ENCODE data around the gene GAPDH. TPM values are rescaled to one million over a fixed set of nuclear protein-coding genes. Genes with fewer than 3 reads are reported as not detected.
A peak's percentile ranks its signal among the peaks of the same experiment; 100 is the strongest.

GAPDH gene
- total RNA-seq, 1 experiment from 2014 or later: 7,155 TPM

DNA sequence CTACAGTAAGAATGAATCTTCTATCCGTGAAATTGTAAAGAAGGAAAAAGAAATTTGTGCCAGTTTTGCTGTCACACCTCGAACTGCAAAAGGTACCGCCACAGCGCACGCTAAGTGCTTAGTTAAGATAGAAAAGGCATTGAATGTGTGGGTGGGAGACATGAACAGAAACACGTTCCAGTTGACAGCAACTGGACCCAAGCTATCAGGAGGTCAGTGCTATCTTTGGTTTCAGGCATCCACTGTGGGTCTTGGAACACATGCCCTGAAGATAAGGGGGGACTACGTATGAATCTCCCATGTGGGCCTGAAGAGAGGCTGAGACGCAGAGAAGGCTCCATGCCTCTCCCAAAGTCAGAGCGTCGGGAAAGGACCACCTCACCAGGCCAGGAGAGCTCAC lies 11.7 kb downstream of the GAPDH start:
- H3K9me3 ChIP-seq (replicated peaks): no peaks in the 10 kb centered on the region
- H3K27me3 ChIP-seq (replicated peaks): no peaks in the 10 kb centered on the region
- no peak overlapping the region for H3K4me3 ChIP-seq
- H3K36me3 ChIP-seq: peaks cover 81% of the 10 kb centered on the region
- DNase-seq (ENCODE audit: low read depth in 1 of 2, low spot score in 2 of 2): no peak
- no peak overlapping the region for H3K27ac ChIP-seq
- peaks cover 41% of the 10 kb centered on the region for H3K4me1 ChIP-seq (replicated peaks)

DNA sequence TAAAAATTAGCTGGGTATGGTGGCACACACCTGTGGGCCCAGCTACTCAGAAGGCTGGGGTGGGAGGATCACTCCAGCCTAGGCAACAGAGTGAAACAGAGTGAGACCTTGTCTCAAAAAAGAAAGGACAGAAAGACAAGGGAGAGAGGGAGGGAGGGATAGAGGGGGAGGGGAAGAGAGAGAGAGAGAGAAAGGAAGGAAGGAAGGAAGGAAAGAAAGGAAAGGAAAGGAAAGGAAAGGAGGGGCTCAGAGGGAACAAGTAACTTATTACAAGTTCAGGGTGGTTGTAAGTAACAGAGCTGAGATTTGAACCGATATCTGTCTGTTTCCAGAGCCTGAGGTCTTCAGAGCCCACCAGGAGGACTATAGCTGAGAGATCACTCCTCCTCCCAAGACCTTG lies 13.2 kb downstream of the GAPDH start:
- H3K4me3 ChIP-seq: no peak overlapping the region
- peak overlapping the region; percentile 49 for H3K27ac ChIP-seq
- no peak for DNase-seq (ENCODE audit: low read depth in 1 of 2, low spot score in 2 of 2)
- H3K27me3 ChIP-seq (replicated peaks): no peaks in the 10 kb centered on the region
- peaks cover 53% of the 10 kb centered on the region for H3K4me1 ChIP-seq (replicated peaks)
- no peaks in the 10 kb centered on the region for H3K9me3 ChIP-seq (replicated peaks)
- H3K36me3 ChIP-seq: peaks cover 81% of the 10 kb centered on the region

DNA sequence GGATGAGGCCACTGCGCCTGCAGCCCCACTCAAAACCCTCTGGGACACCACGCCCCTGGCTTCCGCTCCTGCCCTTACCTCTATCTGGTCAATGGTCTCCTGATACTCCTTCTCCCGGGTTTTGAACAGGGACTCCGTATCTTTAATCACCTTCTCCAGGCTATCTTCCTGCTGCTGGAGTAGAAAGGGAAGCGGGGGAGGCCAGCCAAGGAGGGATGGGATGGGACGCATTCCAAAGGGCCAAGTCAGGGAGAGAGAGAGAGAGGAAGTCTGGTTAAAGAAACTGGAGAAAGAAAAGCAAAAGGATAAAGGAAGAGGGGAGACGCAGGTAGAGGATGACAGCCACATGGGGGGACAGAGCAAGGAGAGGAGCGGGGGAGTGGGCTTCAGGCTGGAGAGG lies 13.7 kb downstream of the GAPDH start:
- no peaks in the 10 kb centered on the region for H3K9me3 ChIP-seq (replicated peaks)
- peaks cover 77% of the 10 kb centered on the region for H3K36me3 ChIP-seq
- peak overlapping the region; percentile 49 for H3K27ac ChIP-seq
- peak; percentile 78 to 84 for DNase-seq (ENCODE audit: low read depth in 1 of 2, low spot score in 2 of 2)
- H3K4me3 ChIP-seq: no peak overlapping the region
- no peaks in the 10 kb centered on the region for H3K27me3 ChIP-seq (replicated peaks)
- peaks cover 57% of the 10 kb centered on the region for H3K4me1 ChIP-seq (replicated peaks)

DNA sequence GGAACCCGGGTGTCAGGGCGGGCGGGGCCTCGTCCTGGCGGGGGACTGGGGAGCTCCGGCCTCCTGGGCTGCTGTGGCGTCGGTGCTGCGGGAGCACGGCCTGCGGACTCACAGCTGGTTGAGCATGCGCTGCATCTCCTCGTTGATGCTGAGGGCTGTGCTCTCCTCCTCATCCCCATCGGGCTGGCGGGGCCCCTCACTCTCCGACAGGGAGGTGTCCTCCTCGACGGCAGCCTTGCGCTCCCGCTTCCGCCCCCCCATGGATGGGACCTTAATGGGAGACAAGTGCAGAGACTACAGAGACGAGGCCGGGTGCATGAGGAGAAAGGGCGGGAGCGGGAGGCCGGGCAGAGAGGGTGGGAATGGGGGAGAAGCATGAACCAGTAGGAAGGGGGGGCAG lies 14.2 kb downstream of the GAPDH start:
- H3K27me3 ChIP-seq (replicated peaks): no peaks in the 10 kb centered on the region
- DNase-seq (ENCODE audit: low read depth in 1 of 2, low spot score in 2 of 2): no peak
- no peak overlapping the region for H3K4me3 ChIP-seq
- H3K9me3 ChIP-seq (replicated peaks): no peaks in the 10 kb centered on the region
- peaks cover 62% of the 10 kb centered on the region for H3K4me1 ChIP-seq (replicated peaks)
- H3K36me3 ChIP-seq: peaks cover 74% of the 10 kb centered on the region
- peak overlapping the region; percentile 49 for H3K27ac ChIP-seq

DNA sequence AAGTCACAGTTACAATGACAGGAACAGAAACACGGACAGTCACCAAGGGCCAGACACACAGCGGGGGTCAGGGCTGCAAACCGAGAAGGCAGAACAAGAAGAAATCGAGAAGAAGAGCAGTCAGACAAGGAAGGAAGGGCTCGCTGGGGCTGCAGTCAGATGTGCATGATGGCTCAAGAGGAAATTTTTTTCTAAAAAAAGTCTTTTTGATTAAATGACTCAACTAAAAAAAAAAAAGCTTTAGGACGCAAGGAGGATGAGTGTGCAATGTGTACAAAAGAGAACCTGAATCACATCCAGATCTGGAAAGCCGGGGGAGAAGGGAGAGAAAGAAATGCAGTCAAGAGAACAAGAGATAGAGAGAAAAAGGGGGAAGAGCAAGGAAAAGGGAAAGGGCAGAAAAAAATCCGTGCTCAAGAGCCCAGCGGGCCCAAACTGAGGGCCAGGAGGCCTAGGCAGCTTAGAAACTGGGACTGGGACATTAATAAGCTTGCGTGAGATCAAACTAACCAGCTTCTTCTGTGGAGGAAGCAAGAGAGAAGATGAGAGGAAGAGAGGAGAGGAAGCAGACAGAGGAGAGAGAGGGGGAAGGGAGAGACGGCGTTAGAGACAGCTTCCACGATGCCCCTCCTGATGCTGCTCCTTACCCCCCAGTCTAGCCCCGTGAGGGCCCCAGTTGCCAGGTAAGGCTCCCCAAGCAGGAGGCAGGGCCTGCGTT lies 14.8 kb downstream of the GAPDH start:
- Histone ChIP-seq H3K9me3 (replicated peaks) (no peaks in the 10 kb centered on the region), H3K36me3 (peaks cover 73% of the 10 kb centered on the region), H3K4me3 (no peak overlapping the region), H3K27ac (peak overlapping the region; percentile 49), H3K4me1 (replicated peaks) (peaks cover 68% of the 10 kb centered on the region), H3K27me3 (replicated peaks) (no peaks in the 10 kb centered on the region)
- peak in 1 of 2 experiments; percentile 63 for DNase-seq (ENCODE audit: low read depth in 1 of 2, low spot score in 2 of 2)

- H3K36me3 ChIP-seq: peaks cover 67% of the 10 kb centered on the region
- DNase-seq (ENCODE audit: low read depth in 1 of 2, low spot score in 2 of 2): no peak
- peak overlapping the region; percentile 49 for H3K27ac ChIP-seq
- H3K9me3 ChIP-seq (replicated peaks): no peaks in the 10 kb centered on the region
- peaks cover 74% of the 10 kb centered on the region for H3K4me1 ChIP-seq (replicated peaks)
- no peak overlapping the region for H3K4me3 ChIP-seq
- no peaks in the 10 kb centered on the region for H3K27me3 ChIP-seq (replicated peaks)
Measured at GRCh38 chr12:6549684-6550151, 15.4 kb downstream of the GAPDH start.

- DNase-seq (ENCODE audit: low read depth in 1 of 2, low spot score in 2 of 2): no peak
- peaks cover 64% of the 10 kb centered on the region for H3K36me3 ChIP-seq
- peaks cover 82% of the 10 kb centered on the region for H3K4me1 ChIP-seq (replicated peaks)
- no peak overlapping the region for H3K27ac ChIP-seq
- H3K4me3 ChIP-seq: no peak overlapping the region
- H3K9me3 ChIP-seq (replicated peaks): no peaks in the 10 kb centered on the region
- no peaks in the 10 kb centered on the region for H3K27me3 ChIP-seq (replicated peaks)
Measured at GRCh38 chr12:6550294-6551062, 16.2 kb downstream of the GAPDH start.

GRCh38 chr12:6551063-6551461 lies 16.7 kb downstream of the GAPDH start:
- no peak for DNase-seq (ENCODE audit: low read depth in 1 of 2, low spot score in 2 of 2)
- Histone ChIP-seq H3K27me3 (replicated peaks) (no peaks in the 10 kb centered on the region), H3K4me1 (replicated peaks) (peaks cover 85% of the 10 kb centered on the region), H3K4me3 (no peak overlapping the region), H3K9me3 (replicated peaks) (no peaks in the 10 kb centered on the region), H3K36me3 (peaks cover 63% of the 10 kb centered on the region), H3K27ac (peak overlapping the region; percentile 27)

GRCh38 chr12:6551496-6552139 lies 17.3 kb downstream of the GAPDH start:
- Histone ChIP-seq H3K4me1 (replicated peaks) (peaks cover 90% of the 10 kb centered on the region), H3K27me3 (replicated peaks) (no peaks in the 10 kb centered on the region), H3K4me3 (no peak overlapping the region), H3K27ac (peak overlapping the region; percentile 27), H3K36me3 (peaks cover 63% of the 10 kb centered on the region), H3K9me3 (replicated peaks) (no peaks in the 10 kb centered on the region)
- DNase-seq (ENCODE audit: low read depth in 1 of 2, low spot score in 2 of 2): peak in 1 of 2 experiments; percentile 68

DNA sequence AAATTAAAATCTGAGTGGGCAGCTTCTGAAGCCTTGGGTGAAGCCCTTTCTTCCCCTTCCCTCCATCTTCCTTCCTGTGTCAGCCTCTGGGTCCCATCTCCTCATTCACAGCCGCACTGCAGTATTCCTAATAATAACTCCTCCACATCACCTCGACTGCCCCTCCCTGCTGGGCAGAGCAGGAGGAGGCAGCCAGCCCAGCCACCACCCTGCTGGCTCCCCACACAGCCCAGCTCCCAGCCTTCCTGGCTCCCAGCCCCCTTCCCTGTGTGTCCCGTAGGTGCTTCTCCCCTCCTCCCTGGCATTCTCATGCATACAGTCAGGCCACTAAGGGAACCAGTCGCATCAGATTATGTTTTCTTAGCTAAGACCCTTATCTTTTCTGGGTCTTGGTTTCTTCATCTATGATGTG lies 17.8 kb downstream of the GAPDH start:
- Histone ChIP-seq H3K4me3 (no peak overlapping the region), H3K4me1 (replicated peaks) (peaks cover 90% of the 10 kb centered on the region), H3K9me3 (replicated peaks) (no peaks in the 10 kb centered on the region), H3K27me3 (replicated peaks) (no peaks in the 10 kb centered on the region), H3K36me3 (peaks cover 63% of the 10 kb centered on the region), H3K27ac (peak overlapping the region; percentile 27)
- DNase-seq (ENCODE audit: low read depth in 1 of 2, low spot score in 2 of 2): peak in 1 of 2 experiments; percentile 54

GRCh38 chr12:6553051-6553868 lies 18.9 kb downstream of the GAPDH start:
- Histone ChIP-seq H3K4me3 (no peak overlapping the region), H3K36me3 (peaks cover 60% of the 10 kb centered on the region), H3K27ac (peak overlapping the region; percentile 27), H3K27me3 (replicated peaks) (no peaks in the 10 kb centered on the region), H3K9me3 (replicated peaks) (no peaks in the 10 kb centered on the region), H3K4me1 (replicated peaks) (peaks cover 78% of the 10 kb centered on the region)
- peak; percentile 79 to 87 for DNase-seq (ENCODE audit: low read depth in 1 of 2, low spot score in 2 of 2)

- peak; percentile 84 to 90 for DNase-seq (ENCODE audit: low read depth in 1 of 2, low spot score in 2 of 2)
- peaks cover 67% of the 10 kb centered on the region for H3K4me1 ChIP-seq (replicated peaks)
- no peaks in the 10 kb centered on the region for H3K9me3 ChIP-seq (replicated peaks)
- H3K36me3 ChIP-seq: peaks cover 56% of the 10 kb centered on the region
- no peaks in the 10 kb centered on the region for H3K27me3 ChIP-seq (replicated peaks)
- H3K27ac ChIP-seq: no peak overlapping the region
- H3K4me3 ChIP-seq: peak overlapping the region; percentile 78
Measured at GRCh38 chr12:6554168-6555017, 20.1 kb downstream of the GAPDH start.
